Neuronal stem cell (in vitro differentiated cells): Measurements from ENCODE around the gene ZNF618.
A peak's percentile ranks its signal among the peaks of the same experiment; 100 is the strongest.

ENCODE experiments used
- DNase-seq: peaks from one replicate; pipeline ENCODE4 v3.0.0-alpha.2; 2013; ENCODE audit warnings: low spot score
- H2AFZ ChIP-seq: one replicate; pipeline ENCODE4 v1.6.1; 2013; ENCODE audit warnings: mild to moderate bottlenecking, low read length, inconsistent platforms
- H2AK5ac ChIP-seq: 2 replicates; pipeline ENCODE4 v1.6.1; 2013; ENCODE audit warnings: low read depth, mild to moderate bottlenecking, inconsistent platforms, low read length, moderate library complexity, mixed read lengths
- H2BK120ac ChIP-seq: 2 replicates; pipeline ENCODE4 v1.6.1; 2013; ENCODE audit warnings: low read depth, mild to moderate bottlenecking, inconsistent platforms, low read length, moderate library complexity, mixed read lengths
- H2BK12ac ChIP-seq: one replicate; pipeline ENCODE4 v1.6.1; 2013; ENCODE audit warnings: low read length, inconsistent platforms
- H2BK15ac ChIP-seq: 2 replicates; pipeline ENCODE4 v1.6.1; 2013; ENCODE audit warnings: mild to moderate bottlenecking, low read length, inconsistent platforms, mixed read lengths
- H2BK5ac ChIP-seq: one replicate; pipeline ENCODE4 v1.6.1; 2013; ENCODE audit warnings: inconsistent platforms, mild to moderate bottlenecking, low read length, moderate library complexity
- H3K14ac ChIP-seq: one replicate; pipeline ENCODE4 v1.6.1; 2013; ENCODE audit warnings: low read length, inconsistent platforms
- H3K18ac ChIP-seq: 2 replicates; pipeline ENCODE4 v1.6.1; 2013; ENCODE audit warnings: low read length, inconsistent platforms
- H3K23ac ChIP-seq: 2 replicates; pipeline ENCODE4 v1.6.1; 2013; ENCODE audit warnings: low read depth, mild to moderate bottlenecking, mixed read lengths, low read length, inconsistent platforms; ENCODE audit not compliant: poor library complexity
- H3K27ac ChIP-seq: replicated peaks from 3 replicates; pipeline ENCODE4 v1.5.1; 2013; ENCODE audit warnings: low read length, inconsistent platforms
- H3K27me3 ChIP-seq, 3 experiments: 2 replicates each; pipeline ENCODE4 v1.6.1; 2013; ENCODE audit warnings: low read length in 3 of 3, mild to moderate bottlenecking in 2 of 3, inconsistent platforms in 1 of 3, low read depth in 1 of 3, mixed read lengths in 1 of 3, moderate library complexity in 1 of 3; ENCODE audit not compliant: control insufficient read depth in 3 of 3, insufficient read depth in 3 of 3
- H3K36me3 ChIP-seq, 2 donors: replicated peaks in 1 of 2; 2 replicates each; pipeline ENCODE4 v1.6.1; 2013; ENCODE audit warnings: low read length in 2 of 2; ENCODE audit not compliant: control insufficient read depth in 2 of 2, insufficient read depth in 2 of 2
- H3K4ac ChIP-seq: 2 replicates; pipeline ENCODE4 v1.6.1; 2013; ENCODE audit warnings: inconsistent platforms, mild to moderate bottlenecking, low read length, moderate library complexity
- H3K4me1 ChIP-seq, 2 donors: 1 replicate in 1 of 2; 2 replicates in 1 of 2; pipeline ENCODE4 v1.6.1; 2013; ENCODE audit warnings: low read length in 2 of 2, low read depth in 1 of 2; ENCODE audit not compliant: control insufficient read depth in 2 of 2, insufficient read depth in 1 of 2
- H3K4me2 ChIP-seq: one replicate; pipeline ENCODE4 v1.6.1; 2013; ENCODE audit warnings: mild to moderate bottlenecking, low read length, inconsistent platforms; ENCODE audit not compliant: insufficient read depth, poor library complexity, severe bottlenecking
- H3K4me3 ChIP-seq, 2 donors: 2 replicates each; pipeline ENCODE4 v1.5.1; 2013; ENCODE audit warnings: low read length in 2 of 2, mild to moderate bottlenecking in 2 of 2, inconsistent platforms in 1 of 2, moderate library complexity in 1 of 2
- H3K79me1 ChIP-seq: one replicate; pipeline ENCODE4 v1.6.1; 2013; ENCODE audit warnings: low read depth, mild to moderate bottlenecking, inconsistent platforms, low read length, moderate library complexity
- H3K9ac ChIP-seq: one replicate; pipeline ENCODE4 v1.6.1; 2013; ENCODE audit warnings: mild to moderate bottlenecking, low read depth, low read length, inconsistent platforms; ENCODE audit not compliant: poor library complexity
- H3K9me3 ChIP-seq, 2 donors: replicated peaks in 1 of 2; 2 replicates each; pipeline versions ENCODE3 to v1.6.1; 2013; ENCODE audit warnings: low read length in 2 of 2, mild to moderate bottlenecking in 2 of 2, inconsistent platforms in 1 of 2, low read depth in 1 of 2, mixed read lengths in 1 of 2, moderate library complexity in 1 of 2; ENCODE audit not compliant: control insufficient read depth in 2 of 2, insufficient read depth in 1 of 2
- H4K8ac ChIP-seq: one replicate; pipeline ENCODE4 v1.6.1; 2013; ENCODE audit warnings: low read depth, mild to moderate bottlenecking, inconsistent platforms, low read length, moderate library complexity
- H4K91ac ChIP-seq: one replicate; pipeline ENCODE4 v1.6.1; 2013; ENCODE audit warnings: low read length, low read depth, mild to moderate bottlenecking, inconsistent platforms; ENCODE audit not compliant: poor library complexity
- WGBS, 2 donors: extraction: QIAGEN DNeasy Blood & Tissue Kit; methylation state at CpG; one replicate each; pipeline ENCODE4 v1.1.7; 2013; ENCODE audit warnings: missing lambda C conversion rate in 2 of 2, mixed read lengths in 1 of 2; ENCODE audit not compliant: insufficient read length in 2 of 2, insufficient replicate concordance in 1 of 2; ENCODE audit errors: extremely low coverage in 2 of 2; 5-methylcytosine and 5-hydroxymethylcytosine counted together

ZNF618 gene

DNA sequence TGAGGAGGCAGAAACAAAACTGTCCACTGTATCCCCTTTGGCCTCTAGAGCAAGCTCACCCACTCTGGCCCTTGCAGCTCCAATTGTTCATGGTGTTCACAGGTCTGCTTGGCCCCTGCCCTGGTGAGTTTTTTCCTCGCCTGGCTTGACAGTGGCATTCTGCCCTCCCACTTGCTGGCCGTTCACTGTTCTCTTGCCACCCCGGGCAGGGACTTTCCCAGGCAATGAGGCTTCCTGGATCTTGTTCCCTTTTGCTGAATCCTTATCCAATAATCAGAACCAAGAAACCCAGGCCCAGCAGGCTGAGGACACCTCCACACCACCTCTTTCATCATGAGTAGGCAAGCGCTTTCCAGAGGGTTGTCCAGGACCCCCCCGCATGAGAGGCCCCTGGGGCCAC is 31.2 kb downstream of the ZNF618 start:
- H2BK5ac ChIP-seq: no peak overlapping the region
- no peak overlapping the region for H3K23ac ChIP-seq
- no peak overlapping the region for H2BK12ac ChIP-seq
- peak overlapping the region; percentile 23 for H3K18ac ChIP-seq
- H3K27me3 ChIP-seq: no peaks in the 10 kb centered on the region
- H3K4me1 ChIP-seq: peaks cover 0 to 3% of the 10 kb centered on the region in 2 donors
- WGBS, 2 donors: no CpG with 5 or more reads among the region's 5 CpGs
- no peak overlapping the region for H3K4me2 ChIP-seq
- no peak overlapping the region for H4K91ac ChIP-seq
- H3K9me3 ChIP-seq: no peaks in the 10 kb centered on the region
- DNase-seq: no peak
- no peak overlapping the region for H3K27ac ChIP-seq
- H2BK120ac ChIP-seq: no peak overlapping the region
- H3K4me3 ChIP-seq: no peak overlapping the region
- H3K4ac ChIP-seq: no peak overlapping the region
- no peak overlapping the region for H2AFZ ChIP-seq
- no peak overlapping the region for H2AK5ac ChIP-seq
- H2BK15ac ChIP-seq: no peak overlapping the region
- H4K8ac ChIP-seq: no peak overlapping the region
- no peaks in the 10 kb centered on the region for H3K36me3 ChIP-seq
- H3K9ac ChIP-seq: no peak overlapping the region
- peaks cover 5% of the 10 kb centered on the region for H3K79me1 ChIP-seq
- H3K14ac ChIP-seq: no peak overlapping the region

DNA sequence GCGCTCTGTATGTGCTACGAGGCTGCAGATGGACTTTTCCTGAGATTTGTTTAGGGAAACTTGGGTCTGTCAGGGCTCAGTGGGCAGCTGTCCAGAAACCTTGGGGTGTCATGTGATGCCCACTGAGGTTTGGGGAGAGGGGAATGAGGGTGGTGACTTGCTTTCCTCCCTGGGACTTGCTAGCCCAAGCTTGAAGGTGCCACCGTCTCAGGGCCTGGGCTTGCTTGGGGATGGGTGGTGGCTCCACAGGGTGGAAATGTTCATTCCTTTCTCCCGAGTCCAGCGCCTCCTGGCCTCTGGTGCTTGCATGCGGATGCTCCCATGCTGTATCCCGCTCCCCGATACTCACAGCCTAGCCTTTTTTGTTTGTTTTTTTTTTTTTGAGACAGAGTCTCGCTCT is 33.3 kb downstream of the ZNF618 start:
- Histone ChIP-seq H3K4me3 (no peak overlapping the region), H3K4me2 (no peak overlapping the region), H3K23ac (no peak overlapping the region), H2BK5ac (no peak overlapping the region), H3K27ac (no peak overlapping the region), H2BK12ac (no peak overlapping the region), H3K14ac (no peak overlapping the region), H2AFZ (no peak overlapping the region), H3K27me3 (no peaks in the 10 kb centered on the region), H2AK5ac (no peak overlapping the region), H3K4ac (no peak overlapping the region), H3K36me3 (no peaks in the 10 kb centered on the region), H4K91ac (no peak overlapping the region), H3K4me1 (peaks cover 0 to 3% of the 10 kb centered on the region in 2 donors), H3K79me1 (peaks cover 7% of the 10 kb centered on the region), H4K8ac (no peak overlapping the region), H2BK120ac (no peak overlapping the region), H3K9me3 (no peaks in the 10 kb centered on the region), H2BK15ac (no peak overlapping the region), H3K9ac (no peak overlapping the region), H3K18ac (no peak overlapping the region)
- no peak for DNase-seq
- no CpG with 5 or more reads among the region's 9 CpGs for WGBS, 2 donors

- Histone ChIP-seq H3K4me3 (no peak overlapping the region), H4K91ac (no peak overlapping the region)
- WGBS, 2 donors: no CpG with 5 or more reads among the region's 11 CpGs
These were observed 34.0 kb downstream of the ZNF618 start for GRCh38 chr9:113910036-113910639.

DNA sequence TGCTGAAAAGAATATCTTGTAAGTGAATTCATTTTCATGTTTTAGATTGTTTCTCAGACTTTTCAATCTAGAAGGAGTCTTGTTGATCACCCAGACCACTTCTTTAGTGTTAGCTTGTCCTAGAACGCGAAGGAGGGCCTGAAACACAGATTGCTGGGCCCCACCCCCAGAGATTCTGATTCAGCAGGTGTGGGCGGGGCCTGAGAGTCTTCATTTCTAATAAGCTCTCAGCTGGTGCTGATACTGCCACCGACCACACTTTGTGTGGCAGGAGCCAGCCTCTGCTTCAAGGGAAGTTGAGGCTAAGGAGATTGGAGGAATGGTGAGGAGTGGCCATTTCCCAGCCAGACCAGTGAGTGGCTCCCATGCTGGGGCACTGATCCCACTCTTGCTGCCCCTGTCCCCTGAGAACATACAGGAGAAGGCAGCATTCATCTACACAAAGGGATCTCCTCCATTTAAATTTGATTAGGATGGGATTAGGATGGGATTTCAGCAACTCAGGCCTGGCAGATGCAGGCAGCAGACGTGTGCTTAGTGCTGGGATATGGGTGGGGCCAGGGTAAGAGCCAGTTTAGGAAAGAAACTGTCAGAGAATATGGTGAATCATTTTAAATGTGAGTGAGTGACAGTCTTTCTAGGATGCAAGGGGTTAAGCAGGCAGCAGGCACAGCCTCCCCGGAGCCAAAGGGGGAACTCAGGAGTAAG is 35.9 kb downstream of the ZNF618 start:
- H3K4ac ChIP-seq: no peak overlapping the region
- no peak overlapping the region for H2AFZ ChIP-seq
- no peak overlapping the region for H2BK120ac ChIP-seq
- peak overlapping the region in 1 of 2 donors; percentile 37 for H3K4me3 ChIP-seq
- H2AK5ac ChIP-seq: no peak overlapping the region
- no peak overlapping the region for H3K23ac ChIP-seq
- H3K14ac ChIP-seq: no peak overlapping the region
- H2BK12ac ChIP-seq: no peak overlapping the region
- no peaks in the 10 kb centered on the region for H3K27me3 ChIP-seq
- peaks cover 0 to 3% of the 10 kb centered on the region in 2 donors for H3K4me1 ChIP-seq
- WGBS, 2 donors: no CpG with 5 or more reads among the region's 6 CpGs
- H3K9me3 ChIP-seq: no peaks in the 10 kb centered on the region
- H4K91ac ChIP-seq: no peak overlapping the region
- H3K4me2 ChIP-seq: no peak overlapping the region
- DNase-seq: no peak
- no peak overlapping the region for H3K27ac ChIP-seq
- peaks cover 0 to 3% of the 10 kb centered on the region in 2 donors for H3K36me3 ChIP-seq
- no peak overlapping the region for H3K18ac ChIP-seq
- no peak overlapping the region for H3K9ac ChIP-seq
- no peak overlapping the region for H2BK5ac ChIP-seq
- H2BK15ac ChIP-seq: no peak overlapping the region
- peaks cover 7% of the 10 kb centered on the region for H3K79me1 ChIP-seq
- H4K8ac ChIP-seq: no peak overlapping the region

More at GRCh38 chr9:113910036-113910639, 34.0 kb downstream of the ZNF618 start:
- H3K18ac ChIP-seq: no peak overlapping the region
- H3K79me1 ChIP-seq: peaks cover 7% of the 10 kb centered on the region
- no peak overlapping the region for H4K8ac ChIP-seq
- H3K4ac ChIP-seq: no peak overlapping the region
- no peaks in the 10 kb centered on the region for H3K9me3 ChIP-seq
- no peak overlapping the region for H2BK15ac ChIP-seq
- H3K4me2 ChIP-seq: no peak overlapping the region
- no peak for DNase-seq
- no peak overlapping the region for H2AK5ac ChIP-seq
- no peaks in the 10 kb centered on the region for H3K27me3 ChIP-seq
- H3K36me3 ChIP-seq: no peaks in the 10 kb centered on the region
- no peak overlapping the region for H2BK12ac ChIP-seq
- no peak overlapping the region for H3K27ac ChIP-seq
- peaks cover 0 to 3% of the 10 kb centered on the region in 2 donors for H3K4me1 ChIP-seq
- no peak overlapping the region for H3K9ac ChIP-seq
- H2BK5ac ChIP-seq: no peak overlapping the region
- H2AFZ ChIP-seq: no peak overlapping the region
- no peak overlapping the region for H3K14ac ChIP-seq
- no peak overlapping the region for H2BK120ac ChIP-seq
- H3K23ac ChIP-seq: no peak overlapping the region
